OCI-LY3 (cell line): ENCODE data around the gene MAOB.

Experiments used
- CTCF ChIP-seq: fragments of 200-600, 300-600 bp; sonication (generic); IDR thresholded peaks from 2 replicates; pipeline ENCODE4 v1.5.1; 2014; ENCODE audit warnings: antibody characterized with exemption, low read length, low read depth
- EZH2phosphoT487 ChIP-seq: fragments of 200-600 bp; shearing (Covaris generic); IDR thresholded peaks from 2 replicates; pipeline ENCODE4 v1.6.1; 2018; ENCODE audit warnings: antibody characterized with exemption, mixed run types, low read depth

GRCh38 chrX:43876680-43877079 lies 5.6 kb downstream of the MAOB start:
- no peak for TF ChIP-seq CTCF
- TF ChIP-seq EZH2phosphoT487, result no peak
